Mammary epithelial cell (primary cell): ENCODE measurements around the gene OGFR.

Source experiments
- CTCF ChIP-seq, 2 donors: IDR thresholded peaks in 1 of 2; conservative IDR thresholded peaks in 1 of 2; 2 replicates each; pipeline ENCODE4 v1.5.1; 2011 to 2012; ENCODE audit warnings: inconsistent platforms in 2 of 2, low read length in 2 of 2, mild to moderate bottlenecking in 2 of 2, control low read depth in 1 of 2, low read depth in 1 of 2; ENCODE audit not compliant: insufficient read depth in 1 of 2; ENCODE audit errors: extremely low read depth in 1 of 2
- EZH2 ChIP-seq: IDR thresholded peaks from 2 replicates; pipeline ENCODE4 v1.6.1; 2012; ENCODE audit warnings: low read length, inconsistent platforms, borderline replicate concordance

- TF ChIP-seq CTCF (conservative IDR thresholded peaks at IDR 0.05 in 1 of 2, IDR thresholded peaks at IDR 0.05 in 1 of 2; ENCODE audit: extremely low read depth in 1 of 2, insufficient read depth in 1 of 2, low read depth in 1 of 2, low read length in 2 of 2) (no peak), EZH2 (no peak)
These were observed 16.8 kb upstream of the OGFR start for GRCh38 chr20:62787866-62788265.
